ENCODE data around the gene GPR162.

Gene GPR162

GRCh38 chr12:6828781-6829535, 7.3 kb downstream of the GPR162 start:
- peak in 33 of 42 donors; percentile 22 to 81 (median 56) for DNase-seq
- intact Hi-C loops (cut with DNase I): loop anchor here (5.0 kb wide), 1 partner anchor 77 kb away; the partner anchor contains the start of gene MLF2

GRCh38 chr12:6829536-6830220, 8.1 kb downstream of the GPR162 start:
- intact Hi-C loops (cut with DNase I): loop anchor here (5.0 kb wide), 1 partner anchor 77 kb away; the partner anchor contains the start of gene MLF2

GRCh38 chr12:6830286-6830890, 8.8 kb downstream of the GPR162 start:
- intact Hi-C loops (cut with DNase I): no loop called here
- DNase-seq: no peak

More at GRCh38 chr12:6829536-6830220, 8.1 kb downstream of the GPR162 start:
- peak in 2 of 42 donors; percentile 26 to 53 for DNase-seq

DNA sequence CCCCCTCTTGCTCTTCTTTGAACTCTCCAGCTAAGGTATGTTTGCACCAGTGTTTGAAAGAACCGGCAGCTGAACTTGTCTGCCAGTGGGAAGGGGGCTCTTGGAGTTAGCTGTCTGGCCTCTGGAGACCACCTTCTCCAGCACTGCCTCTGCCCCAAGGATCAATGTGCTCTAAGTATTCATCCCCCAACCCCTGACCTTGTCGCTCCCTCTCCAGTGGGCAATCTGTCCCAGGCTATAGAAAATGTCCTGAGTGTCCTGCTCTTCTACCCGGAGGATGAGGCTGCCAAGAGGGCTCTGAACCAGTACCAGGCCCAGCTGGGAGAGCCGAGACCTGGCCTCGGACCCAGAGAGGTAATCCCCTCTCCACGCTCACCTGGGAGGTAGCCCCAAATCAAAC, 9.4 kb downstream of the GPR162 start:
- intact Hi-C loops (cut with DNase I): no loop called here
- no peak for DNase-seq

DNA sequence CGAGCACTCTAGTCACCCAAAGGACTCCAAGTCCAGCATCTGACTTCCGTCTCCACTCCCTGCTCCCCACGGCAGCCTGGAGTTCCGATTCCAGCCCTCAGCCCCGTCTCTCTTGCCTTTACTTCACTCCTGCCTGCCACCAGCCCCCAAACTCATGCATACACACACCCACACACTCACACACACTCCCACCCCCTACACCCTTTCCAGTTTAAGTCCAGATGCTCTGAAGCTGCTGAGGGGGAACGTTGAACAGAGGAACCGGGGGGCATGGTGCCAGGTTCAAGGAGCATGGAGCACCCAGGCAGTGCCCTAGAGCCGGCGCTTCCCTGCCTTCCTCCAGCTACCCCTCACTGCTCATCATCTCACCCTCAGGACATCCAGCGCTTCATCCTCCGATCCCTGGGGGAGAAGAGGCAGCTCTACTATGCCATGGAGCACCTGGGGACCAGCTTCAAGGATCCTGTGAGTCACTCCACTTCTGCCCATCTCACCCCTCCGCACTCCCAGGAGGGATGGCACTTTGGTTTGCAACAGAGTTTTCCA, 9.9 kb downstream of the GPR162 start:
- no peak for DNase-seq
- intact Hi-C loops (cut with DNase I): no loop called here

GRCh38 chr12:6832125-6832524, 10.5 kb downstream of the GPR162 start:
- no peak for DNase-seq
- intact Hi-C loops (cut with DNase I): no loop called here

- DNase-seq: no peak
- intact Hi-C loops (cut with DNase I): no loop called here
Observed at GRCh38 chr12:6833189-6833890, 11.7 kb downstream of the GPR162 start.

DNA sequence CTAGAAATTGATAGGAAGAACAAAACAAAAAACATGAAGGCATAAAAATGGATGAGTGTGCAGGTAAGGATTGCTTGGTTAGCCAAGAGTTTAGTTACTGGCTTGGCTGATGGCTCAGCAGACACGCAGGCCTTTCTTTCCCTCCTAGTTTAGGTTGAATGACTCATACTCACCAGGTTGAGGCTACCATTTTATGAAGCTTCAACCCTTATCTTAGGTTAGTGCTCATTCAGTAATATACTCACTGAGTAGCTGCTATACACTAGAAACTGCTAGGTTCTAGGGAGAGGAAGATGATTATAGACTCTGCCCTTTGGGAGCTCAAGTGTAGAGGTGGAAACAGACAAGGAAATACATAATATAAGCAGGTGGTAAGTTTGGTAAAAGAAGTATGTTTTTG, 12.6 kb downstream of the GPR162 start:
- no peak for DNase-seq
- intact Hi-C loops (cut with DNase I): no loop called here

DNA sequence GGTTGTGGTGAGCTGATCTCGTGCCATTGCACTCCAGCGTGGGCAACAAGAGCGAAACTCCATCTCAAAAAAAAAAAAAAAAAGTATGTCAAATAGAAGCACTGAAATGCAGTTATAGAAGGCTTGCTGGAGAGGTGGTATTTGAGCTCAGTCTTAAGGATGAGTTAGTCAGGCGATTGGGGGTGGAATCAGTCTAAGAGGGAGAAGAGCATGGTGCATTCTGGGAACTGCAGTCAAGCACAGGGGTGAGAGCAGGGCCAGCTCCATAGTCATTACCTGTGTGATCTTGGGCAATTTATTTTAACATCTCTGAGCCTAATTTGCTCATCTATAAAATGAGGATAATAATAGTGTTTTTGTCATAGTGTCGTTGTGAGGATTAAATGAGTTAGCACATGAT, 13.3 kb downstream of the GPR162 start:
- peak in 30 of 42 donors; percentile 31 to 88 (median 60) for DNase-seq
- intact Hi-C loops (cut with DNase I): no loop called here

DNA sequence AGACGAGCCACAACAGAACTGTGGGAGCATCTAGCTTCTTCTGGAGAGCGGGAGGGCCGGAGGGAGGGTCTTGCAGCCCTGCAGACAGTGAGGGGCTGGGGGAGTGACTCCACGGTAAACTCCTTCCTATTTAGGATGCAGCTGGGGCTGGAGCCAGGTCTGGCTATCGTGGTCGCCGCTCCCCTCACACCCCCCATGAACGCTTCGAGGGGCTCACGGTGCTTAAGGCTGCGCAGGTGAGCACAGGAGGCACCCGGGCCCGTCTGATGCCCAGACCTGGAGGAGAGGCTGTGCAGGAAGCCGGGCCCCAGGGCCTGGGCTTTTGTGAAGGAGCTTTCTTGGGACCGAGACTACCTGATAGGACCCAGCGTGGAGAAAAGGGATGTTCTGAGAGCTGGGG, 15.2 kb downstream of the GPR162 start:
- no peak for DNase-seq
- intact Hi-C loops (cut with DNase I): no loop called here

DNA sequence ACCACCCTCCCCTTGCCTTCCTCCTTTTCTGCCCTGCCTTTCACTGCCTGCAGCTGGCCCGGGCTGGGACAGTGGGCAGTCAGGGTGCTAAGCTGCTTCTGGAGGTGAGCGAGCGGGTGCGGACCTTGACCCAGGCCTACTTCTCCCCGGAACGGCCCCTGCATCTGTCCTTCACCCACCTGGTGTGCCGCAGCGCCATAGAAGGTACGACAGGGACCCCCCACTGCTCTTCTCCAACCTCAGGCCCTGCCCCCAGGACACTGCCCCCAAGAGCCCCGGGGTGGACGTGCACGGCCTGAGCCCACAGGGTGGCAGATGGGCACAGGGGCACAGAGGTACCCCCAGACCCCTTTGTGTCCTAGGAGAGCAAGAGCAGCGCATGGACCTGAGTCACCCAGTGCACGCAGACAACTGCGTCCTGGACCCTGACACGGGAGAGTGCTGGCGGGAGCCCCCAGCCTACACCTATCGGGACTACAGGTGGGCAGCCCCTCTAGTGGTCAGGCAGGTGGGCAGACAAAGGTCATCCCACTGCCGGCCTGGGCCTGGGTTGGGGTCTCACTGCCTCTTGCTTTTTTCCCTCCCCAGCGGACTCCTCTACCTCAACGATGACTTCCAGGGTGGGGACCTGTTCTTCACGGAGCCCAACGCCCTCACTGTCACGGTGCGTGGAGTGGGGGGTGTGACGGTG, 15.9 kb downstream of the GPR162 start:
- intact Hi-C loops (cut with DNase I): no loop called here
- DNase-seq: no peak

GRCh38 chr12:6838854-6839253, 17.2 kb downstream of the GPR162 start:
- no peak for DNase-seq
- intact Hi-C loops (cut with DNase I): no loop called here

DNA sequence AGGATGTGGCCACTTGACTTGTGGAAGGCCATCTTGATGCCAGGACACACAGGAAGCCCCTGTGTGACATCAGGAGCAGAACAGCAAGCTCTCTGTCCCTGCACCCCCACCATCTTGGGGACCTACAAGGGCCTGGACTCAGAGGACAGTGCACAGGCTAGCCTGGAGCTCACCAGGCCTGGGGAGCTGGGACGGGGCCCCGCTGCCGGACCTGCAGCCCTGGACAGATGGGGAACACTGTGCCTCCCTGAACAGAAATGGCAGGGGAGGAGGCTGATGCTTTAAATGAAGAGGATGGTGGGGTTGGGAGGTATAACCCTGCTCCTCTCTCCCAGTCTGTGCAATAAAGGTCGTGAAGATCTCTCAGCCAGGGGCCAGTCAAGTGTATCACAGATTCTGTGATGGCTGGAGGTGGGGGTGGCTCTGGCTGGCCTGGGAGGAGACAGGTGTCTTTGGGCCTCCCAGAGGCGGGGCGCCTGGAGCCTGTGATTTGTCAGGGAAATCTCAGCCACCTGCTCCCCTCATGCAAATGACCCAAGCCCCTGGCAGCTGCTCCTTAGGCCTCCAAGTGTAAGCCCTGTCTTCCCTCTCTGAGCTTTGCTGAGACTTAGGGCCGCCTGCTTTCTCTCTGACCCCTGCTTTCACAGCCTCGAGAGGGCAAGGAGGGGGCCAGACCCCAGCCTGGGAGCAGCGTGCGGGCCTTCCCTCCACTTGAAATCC, 18.0 kb downstream of the GPR162 start:
- DNase-seq: peak in 1 of 42 donors; percentile 49

DNA sequence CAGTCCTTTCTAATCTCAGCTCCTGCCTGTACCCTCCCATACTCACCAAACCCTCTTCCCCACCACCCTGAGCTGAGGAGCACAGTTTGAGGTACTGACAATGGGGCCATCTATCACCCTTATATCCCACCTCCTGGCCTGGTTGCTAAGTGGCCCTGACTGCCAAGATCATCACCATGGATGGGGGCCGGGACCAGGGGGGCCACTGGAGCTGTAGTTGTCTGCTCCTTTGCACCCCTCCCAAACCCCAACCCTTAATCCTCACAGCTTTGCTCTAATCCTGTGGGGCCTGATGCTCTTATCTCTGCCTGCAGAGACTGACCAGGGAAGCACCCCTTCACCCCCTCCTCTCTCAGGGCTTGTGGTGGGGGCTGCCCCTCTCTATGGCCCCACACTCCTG, 18.7 kb downstream of the GPR162 start:
- no peak for DNase-seq

More for the DNA sequence above, 18.0 kb downstream of the GPR162 start:
- intact Hi-C loops (cut with DNase I): no loop called here

GRCh38 chr12:6840761-6841515, 19.3 kb downstream of the GPR162 start, which contains the start of gene GNB3:
Gene GNB3 (plus strand): TSS chr12:6840925. CDS start chr12:6841288, 363 bp downstream.
- intact Hi-C loops (cut with DNase I): no loop called here
- no peak for DNase-seq

More for the DNA sequence above, 18.7 kb downstream of the GPR162 start:
- intact Hi-C loops (cut with DNase I): no loop called here

DNA sequence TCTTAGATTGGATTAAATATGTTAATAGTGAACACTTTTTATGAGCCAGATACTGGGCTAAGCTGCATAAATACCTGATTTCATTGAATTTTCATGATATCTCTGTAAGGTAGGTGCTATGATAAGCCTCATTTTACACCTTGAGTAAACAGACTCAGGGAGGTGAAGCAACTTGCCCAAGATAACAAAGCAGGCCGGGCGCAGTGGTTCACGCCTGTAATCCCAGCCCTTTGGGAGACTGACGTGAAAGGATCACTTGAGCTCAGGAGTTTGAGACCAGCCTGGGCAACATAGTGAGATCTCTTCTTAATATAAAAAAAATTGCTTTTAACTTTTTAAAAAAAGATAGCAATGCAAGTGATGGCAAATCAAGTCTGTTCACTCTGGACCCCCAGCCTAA, 20.5 kb downstream of the GPR162 start:
- no peak for DNase-seq
- intact Hi-C loops (cut with DNase I): no loop called here

All from head of caudate nucleus (tissue), 42 donors.